ENCODE measurements around the gene RC3H2. TPM values are rescaled to one million over a fixed set of nuclear protein-coding genes. Genes with fewer than 3 reads are reported as not detected.

RC3H2 gene
- total and polyA plus RNA-seq, 7 donors: 5.6 to 33.7 (median 24.8) TPM

- Histone ChIP-seq H3K27ac (no peak overlapping the region), H3K27me3 (ENCODE audit: insufficient read depth in 3 of 3, low read length in 2 of 3) (no peaks in the 10 kb centered on the region), H3K4me3 (no peak overlapping the region), H3K4me1 (peaks cover 12% of the 10 kb centered on the region), H3K36me3 (ENCODE audit: insufficient read depth in 1 of 2, low read depth in 1 of 2) (peaks cover 0 to 4% of the 10 kb centered on the region in 2 donors), H3K9me3 (no peaks in the 10 kb centered on the region)
- no peak for TF ChIP-seq CTCF (IDR thresholded peaks at IDR 0.05)
- DNase-seq (no peak), ATAC-seq (no peak)
- 89 to 97% (median 90%) methylated on average over 3 of the region's 3 CpGs for WGBS, 3 donors
- intact Hi-C loops (cut with DNase I): no loop called here
Measured at GRCh38 chr9:122950263-122950662, 45.1 kb upstream of the RC3H2 start.

DNA sequence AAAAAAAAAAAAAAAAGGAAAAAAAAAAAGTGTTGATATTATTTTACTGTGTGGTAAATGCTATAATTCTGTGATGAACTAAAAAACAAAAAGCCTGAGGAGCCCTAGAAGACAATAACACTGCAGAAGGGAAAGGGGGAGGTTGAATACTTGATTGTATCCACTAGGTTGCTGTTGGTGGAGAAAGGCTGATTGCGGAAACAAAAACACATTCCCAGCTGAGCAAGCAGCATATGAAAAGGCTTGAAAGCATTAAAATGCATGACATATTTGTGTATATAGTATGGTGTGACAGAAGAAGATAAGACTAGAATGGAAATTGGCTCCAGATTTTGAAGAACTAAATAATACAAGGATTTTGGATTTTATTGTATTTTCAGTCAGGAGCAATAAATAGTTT lies 44.5 kb upstream of the RC3H2 start:
- H3K36me3 ChIP-seq (ENCODE audit: insufficient read depth in 1 of 2, low read depth in 1 of 2): peaks cover 0 to 4% of the 10 kb centered on the region in 2 donors
- no peaks in the 10 kb centered on the region for H3K9me3 ChIP-seq
- no peak overlapping the region for H3K4me3 ChIP-seq
- no peak for TF ChIP-seq CTCF (IDR thresholded peaks at IDR 0.05)
- H3K27me3 ChIP-seq (ENCODE audit: insufficient read depth in 3 of 3, low read length in 2 of 3): no peaks in the 10 kb centered on the region
- no peak overlapping the region for H3K27ac ChIP-seq
- ATAC-seq (no peak), DNase-seq (no peak)
- WGBS, 3 donors: 97 to 98% (median 97%) methylated on average over 1 of the region's 1 CpG
- peaks cover 12% of the 10 kb centered on the region for H3K4me1 ChIP-seq
- intact Hi-C loops (cut with DNase I): no loop called here

- TF ChIP-seq CTCF (IDR thresholded peaks at IDR 0.05): no peak
- ATAC-seq: no peak
- WGBS, 3 donors: 82 to 95% (median 86%) methylated on average over 3 of the region's 3 CpGs
- DNase-seq: no peak
- intact Hi-C loops (cut with DNase I): no loop called here
- Histone ChIP-seq H3K27me3 (ENCODE audit: insufficient read depth in 3 of 3, low read length in 2 of 3) (no peaks in the 10 kb centered on the region), H3K4me1 (peaks cover 12% of the 10 kb centered on the region), H3K4me3 (no peak overlapping the region), H3K36me3 (ENCODE audit: insufficient read depth in 1 of 2, low read depth in 1 of 2) (peaks cover 0 to 8% of the 10 kb centered on the region in 2 donors), H3K27ac (no peak overlapping the region), H3K9me3 (no peaks in the 10 kb centered on the region)
Measured at GRCh38 chr9:122948313-122948712, 43.2 kb upstream of the RC3H2 start.

DNA sequence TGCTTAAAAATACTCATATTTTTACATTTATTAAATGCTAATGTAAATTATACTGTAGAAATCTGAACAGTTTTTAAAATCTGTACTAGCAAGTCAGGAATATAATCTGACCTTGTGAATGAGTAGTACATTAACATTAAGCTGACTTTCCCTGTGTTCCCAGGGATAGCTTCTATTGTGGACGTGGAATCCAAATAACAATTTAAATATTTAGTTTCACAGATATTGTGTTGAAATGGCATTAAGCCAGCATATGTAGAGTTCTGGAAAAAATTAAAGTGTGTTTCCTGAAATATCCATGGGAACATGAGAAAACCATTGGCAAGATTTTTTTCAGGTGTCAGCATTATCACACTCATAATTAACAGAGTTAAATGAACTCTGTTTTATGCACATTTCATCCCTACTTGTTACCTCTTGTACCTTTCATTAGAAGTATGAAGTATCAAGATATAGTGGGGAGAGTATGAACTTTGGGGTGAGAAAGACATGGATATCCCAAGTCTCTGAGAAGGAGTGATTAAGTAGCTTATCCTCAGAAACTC lies 41.4 kb upstream of the RC3H2 start:
- intact Hi-C loops (cut with DNase I): no loop called here

More for the DNA sequence above, 41.4 kb upstream of the RC3H2 start:
- no peak for TF ChIP-seq CTCF (IDR thresholded peaks at IDR 0.05)
- no peak for DNase-seq
- Histone ChIP-seq H3K4me1 (peaks cover 27% of the 10 kb centered on the region), H3K27ac (no peak overlapping the region), H3K36me3 (ENCODE audit: insufficient read depth in 1 of 2, low read depth in 1 of 2) (peaks cover 0 to 8% of the 10 kb centered on the region in 2 donors), H3K27me3 (ENCODE audit: insufficient read depth in 3 of 3, low read length in 2 of 3) (no peaks in the 10 kb centered on the region), H3K4me3 (no peak overlapping the region), H3K9me3 (no peaks in the 10 kb centered on the region)
- 56 to 62% (median 60%) methylated on average over 1 of the region's 1 CpG for WGBS, 3 donors
- no peak for ATAC-seq

Data from psoas muscle (tissue), 8 donors.